Bone marrow (tissue), 2 donors: ENCODE measurements around the gene MCTP2.
"Not testable (repeated sequence)": the region's sequence is repeated elsewhere in the genome, so short reads cannot be mapped to it uniquely, and the experiment has no call there.

Source experiments
- DNase-seq, 2 donors: peaks; one replicate each; lab custom pipeline; 2025; lab: John Stamatoyannopoulos, UW

The MCTP2 gene

DNA sequence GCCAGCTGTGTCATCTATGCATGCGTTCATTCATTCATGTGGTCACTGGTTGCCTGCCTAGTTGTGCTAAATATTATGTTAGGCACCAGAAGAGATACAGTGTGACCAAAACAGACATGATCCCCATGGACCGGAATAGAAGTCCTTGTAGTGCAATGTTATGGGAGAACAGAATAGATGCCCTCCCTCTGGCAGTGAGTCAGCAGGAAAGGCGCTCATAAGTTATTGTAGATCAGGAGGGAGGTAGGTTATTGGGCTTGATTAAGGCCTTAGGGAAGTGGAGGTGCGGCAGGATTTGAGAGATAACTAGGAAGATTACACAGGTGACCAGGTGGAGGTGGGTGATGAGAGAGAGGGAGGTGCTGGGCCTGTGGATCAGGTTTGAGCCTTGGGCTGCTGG, 5.2 kb downstream of the MCTP2 start:
- DNase-seq: no peak

DNA sequence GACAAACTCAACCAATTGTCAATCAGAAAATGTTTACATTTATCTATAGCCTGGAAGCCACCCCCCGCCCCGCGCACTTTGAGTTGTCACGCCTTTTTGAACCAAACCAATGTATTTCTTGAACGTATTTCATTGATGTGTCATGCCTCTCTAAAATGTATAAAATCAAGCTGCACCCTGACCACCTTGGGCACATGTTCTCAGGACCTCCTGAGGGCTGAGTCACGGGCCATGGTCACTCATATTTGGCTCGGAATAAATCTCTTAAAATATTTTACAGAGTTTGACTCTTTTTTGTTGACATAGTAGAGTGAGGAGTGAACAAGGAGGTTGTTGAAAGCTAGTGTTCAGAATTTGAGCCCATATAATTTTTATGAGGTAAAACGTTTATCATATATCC, 6.5 kb downstream of the MCTP2 start:
- no peak for DNase-seq

DNA sequence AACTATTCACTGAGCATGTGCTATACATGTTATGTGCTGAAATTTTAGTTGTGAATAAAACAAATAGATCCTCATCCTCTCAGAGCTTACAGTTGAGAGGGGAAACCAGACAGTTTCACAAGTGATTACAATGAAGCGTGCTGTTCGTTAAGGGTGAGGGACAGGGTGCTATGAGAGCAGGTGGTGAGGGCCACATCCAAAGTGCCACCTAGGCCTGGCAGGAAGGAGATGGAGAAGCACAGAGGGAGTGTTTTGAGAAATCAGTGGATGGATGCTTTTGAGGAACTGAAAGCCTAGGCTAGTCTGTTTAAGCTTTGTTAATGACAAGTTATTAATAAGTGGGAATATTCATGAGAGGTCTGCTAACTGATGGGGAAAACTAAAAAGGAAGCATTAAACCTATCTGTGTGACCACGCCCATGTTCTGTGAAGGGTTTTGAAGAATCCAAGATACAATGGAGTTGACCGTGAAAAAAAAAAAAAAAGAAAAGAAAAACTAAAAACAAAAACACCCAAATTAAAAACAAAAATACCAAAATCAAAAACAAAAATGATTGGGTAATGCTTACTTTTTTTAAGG, 7.3 kb downstream of the MCTP2 start:
- no peak for DNase-seq

DNA sequence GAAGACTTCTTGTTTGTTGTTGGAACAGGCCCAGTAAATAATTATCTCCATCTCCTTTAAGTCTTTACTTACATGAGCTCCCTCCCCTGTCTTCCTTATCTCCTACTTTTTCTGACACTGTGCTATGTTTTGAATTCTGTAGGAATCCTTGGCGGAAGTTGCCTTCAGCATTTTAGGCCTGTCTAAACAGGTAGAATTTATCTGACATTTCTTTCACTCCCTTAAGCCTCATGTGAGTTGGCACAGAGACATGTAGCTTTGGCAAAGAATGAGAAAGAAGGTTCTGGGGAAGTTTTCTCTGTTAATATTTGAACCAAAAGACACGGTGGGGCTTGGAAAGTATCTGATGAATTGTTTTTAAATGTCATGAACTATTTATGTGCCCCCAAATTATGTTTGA, 8.1 kb downstream of the MCTP2 start:
- no peak for DNase-seq

DNA sequence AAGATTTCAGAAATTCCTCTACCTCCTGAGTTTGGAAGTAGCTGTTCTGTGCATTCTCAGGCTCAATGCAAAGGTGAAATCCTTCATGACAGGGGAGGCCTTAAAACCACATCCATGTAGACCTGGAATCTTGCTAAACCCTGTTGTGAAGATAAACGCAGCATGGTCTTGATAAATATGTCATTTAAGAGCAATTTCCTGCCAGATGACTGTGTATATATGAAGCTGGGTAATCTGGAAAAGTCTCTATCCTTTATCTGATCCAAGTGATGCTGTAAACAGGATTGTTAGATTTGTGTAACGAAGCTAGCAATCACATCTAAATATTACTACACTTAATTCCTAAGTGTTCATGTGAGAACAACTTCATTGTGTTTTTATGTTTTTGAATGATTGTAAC, 9.1 kb downstream of the MCTP2 start:
- no peak for DNase-seq

DNA sequence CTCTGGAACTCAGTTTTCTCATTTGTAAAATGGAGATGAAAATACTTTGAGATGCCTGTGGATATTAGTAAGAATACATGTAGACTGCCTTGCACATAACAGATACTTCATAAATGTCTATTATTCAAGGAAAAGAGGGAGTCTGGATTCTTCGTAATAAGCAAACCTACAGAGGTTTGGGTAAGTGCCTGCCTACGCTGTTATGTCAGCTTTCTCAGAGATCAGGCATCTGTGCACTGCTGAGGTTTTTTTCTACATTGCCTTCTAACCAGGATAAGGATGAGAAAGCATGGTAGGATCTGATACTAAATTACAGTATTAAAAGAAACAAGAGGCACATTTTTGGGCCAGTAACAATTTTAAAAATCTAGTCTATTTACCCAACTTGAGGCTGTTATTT, 10.9 kb downstream of the MCTP2 start:
- no peak for DNase-seq

DNA sequence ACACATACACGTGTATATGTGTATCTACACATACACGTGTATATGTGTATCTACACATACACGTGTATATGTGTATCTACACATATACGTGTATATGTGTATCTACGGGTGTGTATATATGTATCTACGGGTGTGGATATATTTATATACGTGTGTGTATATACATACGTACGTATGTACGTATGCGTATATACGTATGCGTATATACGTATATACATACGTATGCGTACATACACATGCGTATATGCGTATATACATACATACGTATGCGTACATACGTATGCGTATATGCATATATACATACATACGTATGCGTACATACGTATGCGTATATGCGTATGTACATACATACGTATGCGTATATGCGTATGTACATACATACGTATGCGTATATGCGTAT, 11.6 kb downstream of the MCTP2 start:
- not testable (repeated sequence) for DNase-seq

DNA sequence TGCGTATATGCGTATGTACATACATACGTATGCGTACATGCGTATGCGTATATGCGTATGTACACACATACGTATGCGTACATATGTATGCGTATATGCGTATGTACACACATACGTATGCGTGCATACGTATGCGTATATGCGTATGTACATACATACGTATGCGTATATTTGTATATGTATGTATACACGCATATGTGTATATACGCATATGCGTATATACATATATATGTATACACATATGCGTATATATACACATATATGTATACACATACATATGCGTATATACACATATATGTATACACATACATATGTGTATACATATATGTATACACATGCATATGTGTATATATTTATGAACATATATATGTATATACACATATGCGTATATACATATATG, 12.1 kb downstream of the MCTP2 start:
- DNase-seq: no peak

DNA sequence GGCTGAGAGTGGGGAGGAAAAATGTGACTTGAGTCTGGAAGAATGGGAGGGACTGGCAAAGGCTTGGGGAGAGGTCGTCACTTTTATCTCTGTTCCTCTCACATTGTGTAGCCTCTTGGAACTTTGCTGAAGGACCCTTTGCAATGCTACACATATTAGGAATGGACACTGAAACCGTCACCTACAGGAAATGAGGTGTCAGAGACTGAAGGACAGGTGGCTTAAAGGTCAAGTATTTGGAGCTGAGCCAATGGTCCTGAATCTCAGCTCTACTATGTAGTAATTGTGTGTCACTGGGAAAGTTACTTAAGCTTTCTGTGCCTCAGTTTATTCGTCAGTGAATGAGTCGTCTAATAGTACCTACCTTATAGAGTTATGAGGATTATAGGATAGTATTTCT, 14.7 kb downstream of the MCTP2 start:
- no peak for DNase-seq

DNA sequence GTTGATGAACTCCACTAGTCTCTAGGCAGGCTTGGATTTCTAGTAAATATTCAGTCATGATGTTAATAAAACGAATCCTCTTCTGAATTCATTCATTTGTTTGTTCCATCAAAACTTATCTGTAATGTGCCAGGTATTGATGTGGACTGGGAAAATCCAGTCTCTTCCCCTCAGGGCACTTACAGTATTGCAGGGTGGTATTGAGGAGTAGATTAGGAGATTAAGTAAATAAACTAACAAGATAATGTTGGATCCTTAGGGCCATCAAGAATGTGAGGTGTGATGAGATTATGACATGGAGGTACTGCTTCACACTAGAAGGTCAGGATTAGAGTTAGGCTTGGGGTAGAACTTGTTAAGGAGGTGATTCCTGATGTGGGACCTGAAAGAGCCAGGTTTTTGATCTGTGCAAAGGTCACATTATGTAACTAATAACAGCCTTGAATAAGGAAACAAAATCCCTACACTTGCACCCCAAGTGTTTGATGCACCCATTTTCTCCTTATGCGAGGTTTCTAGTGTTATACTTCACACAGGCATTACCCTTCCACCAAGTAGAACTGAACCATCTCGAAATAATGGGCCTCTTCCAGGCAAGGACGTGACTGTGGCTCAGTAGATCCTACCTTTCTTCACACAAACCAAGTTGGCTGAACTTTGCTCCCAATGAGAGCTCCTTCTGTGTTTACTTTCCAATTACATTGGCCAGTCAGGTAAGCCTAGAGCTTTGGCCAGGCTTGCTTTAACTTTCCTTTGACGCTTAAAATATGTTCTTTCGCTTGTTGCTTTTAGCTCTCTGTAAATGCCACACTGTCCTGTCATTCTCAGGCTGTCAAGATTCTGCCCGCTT, 16.7 kb downstream of the MCTP2 start:
- DNase-seq: no peak

DNA sequence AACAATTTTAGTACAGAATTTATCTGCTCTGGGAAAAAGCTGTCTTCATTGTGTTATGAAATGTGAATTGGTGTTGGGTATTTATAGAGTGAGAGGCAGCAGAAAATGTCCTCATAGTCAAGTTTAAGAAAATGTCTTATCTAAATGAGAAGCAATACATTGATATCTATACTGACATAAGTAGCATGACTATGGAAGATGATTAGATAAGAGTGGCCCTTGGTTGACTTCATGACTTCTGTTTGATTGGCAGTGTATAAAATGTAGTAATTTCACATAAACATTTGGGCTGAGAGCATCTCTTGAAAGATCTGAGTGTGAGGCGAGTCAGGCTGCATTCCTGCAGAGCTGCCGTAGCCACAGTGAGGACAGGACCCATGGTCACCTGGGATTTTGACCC, 19.4 kb downstream of the MCTP2 start:
- DNase-seq: no peak

DNA sequence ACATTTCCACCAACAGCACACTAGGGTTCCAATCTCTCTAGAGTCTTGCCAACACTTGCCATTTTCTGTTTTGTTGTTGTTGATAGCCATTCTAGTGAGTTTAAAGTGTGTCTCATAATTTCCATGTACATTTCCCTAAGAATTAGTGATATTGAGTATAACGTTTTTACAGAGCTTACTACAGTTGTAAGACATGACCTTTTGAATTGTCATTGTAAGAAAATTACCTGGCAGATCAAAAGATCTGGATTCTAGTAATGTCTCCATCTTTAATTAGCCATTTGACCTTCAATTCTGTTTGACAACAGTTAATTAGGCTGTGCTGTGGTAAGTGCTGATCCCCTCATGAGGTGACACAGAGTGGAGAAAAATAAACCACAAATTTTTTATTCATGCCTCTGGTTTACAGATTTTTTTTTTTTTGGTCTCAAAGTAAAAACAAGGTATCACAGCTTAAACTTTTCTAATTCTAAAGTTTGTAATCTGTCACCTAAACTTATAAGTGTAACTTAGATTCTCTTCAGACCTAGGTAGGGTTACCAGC, 20.9 kb downstream of the MCTP2 start:
- no peak for DNase-seq

DNA sequence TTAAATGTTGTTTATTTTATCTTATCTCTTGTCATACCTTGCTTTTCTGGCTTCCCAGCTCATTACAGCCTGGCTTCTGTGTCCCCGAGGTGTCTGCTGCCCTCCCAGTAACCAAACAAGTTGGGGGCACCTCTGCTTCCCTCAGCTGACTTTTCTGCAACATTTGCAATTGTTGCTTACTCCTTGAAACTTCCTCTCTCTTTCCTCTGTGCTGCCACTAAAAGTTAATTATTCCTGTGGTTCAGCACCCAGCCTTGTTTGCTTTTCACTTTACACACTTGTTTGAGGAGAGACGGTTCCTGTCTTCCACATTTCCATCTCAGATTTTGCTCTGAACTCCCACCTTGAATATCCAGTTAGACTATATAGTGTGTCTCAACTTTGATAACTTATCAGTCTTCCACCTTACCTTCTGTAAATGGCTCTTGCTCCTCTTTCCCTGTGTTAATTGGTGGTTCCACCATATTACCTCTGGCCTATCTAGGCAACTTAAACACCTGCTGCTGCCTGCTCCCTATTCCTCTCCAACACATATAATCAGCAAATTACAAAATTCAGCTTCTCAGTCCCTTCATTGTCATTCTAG, 21.6 kb downstream of the MCTP2 start:
- DNase-seq: no peak

DNA sequence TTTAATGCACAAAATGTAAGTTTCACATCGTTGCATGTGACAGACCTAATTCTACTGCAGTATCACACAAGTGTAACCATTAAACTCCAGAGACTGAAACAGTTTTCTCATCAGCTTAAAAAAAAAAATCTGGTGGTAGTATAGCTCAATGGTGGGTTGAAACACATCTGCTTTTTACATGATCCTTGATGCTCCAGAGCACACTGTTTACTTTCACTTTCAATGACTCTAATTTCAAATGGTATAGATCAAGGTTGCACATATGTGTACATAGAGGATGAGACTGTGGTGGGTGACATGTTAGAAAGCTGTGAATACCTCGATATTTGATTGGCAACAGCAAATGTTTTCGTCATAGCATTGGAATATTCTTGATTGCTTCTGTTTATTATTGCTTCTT, 22.4 kb downstream of the MCTP2 start:
- DNase-seq: peak in 1 of 2 donors; percentile 41

DNA sequence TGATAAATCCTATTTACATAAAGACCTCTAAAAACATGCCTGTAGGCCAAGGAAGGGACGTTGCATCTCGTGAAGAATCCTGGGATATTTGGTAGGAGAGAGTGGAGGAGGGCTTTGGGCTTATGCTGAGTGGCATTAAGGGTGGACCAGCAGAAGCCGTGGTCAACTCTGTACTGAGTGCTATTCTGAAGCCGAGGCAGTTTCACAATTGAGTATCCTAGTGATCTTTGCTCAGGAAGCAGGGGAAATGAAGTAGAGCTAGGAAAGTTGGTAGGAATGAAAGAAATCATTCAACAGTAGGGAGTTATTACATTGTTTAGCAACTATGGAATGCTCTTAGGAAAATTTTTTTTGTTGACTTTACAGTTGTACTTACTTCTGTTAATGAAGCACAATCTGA, 24.2 kb downstream of the MCTP2 start:
- no peak for DNase-seq

DNA sequence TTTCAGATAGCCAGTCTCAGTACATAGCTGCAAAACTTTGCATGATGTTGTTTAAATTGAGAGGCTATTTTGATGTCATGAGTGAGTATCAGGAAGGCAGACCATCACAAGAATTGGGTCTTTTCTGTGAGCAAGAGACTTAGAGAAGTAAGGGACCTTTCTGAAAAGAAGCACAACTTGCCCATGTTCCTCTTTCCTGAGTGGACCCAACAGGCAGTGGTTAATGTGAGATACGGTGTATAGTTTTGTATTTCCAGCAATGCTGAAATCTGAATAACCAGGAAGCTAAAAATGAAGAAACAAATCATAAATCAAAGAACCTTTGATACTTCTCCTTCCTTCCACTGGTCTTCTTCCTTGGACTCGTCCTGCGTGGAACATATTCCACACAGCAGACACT, 25.1 kb downstream of the MCTP2 start:
- peak in 1 of 2 donors; percentile 50 for DNase-seq

DNA sequence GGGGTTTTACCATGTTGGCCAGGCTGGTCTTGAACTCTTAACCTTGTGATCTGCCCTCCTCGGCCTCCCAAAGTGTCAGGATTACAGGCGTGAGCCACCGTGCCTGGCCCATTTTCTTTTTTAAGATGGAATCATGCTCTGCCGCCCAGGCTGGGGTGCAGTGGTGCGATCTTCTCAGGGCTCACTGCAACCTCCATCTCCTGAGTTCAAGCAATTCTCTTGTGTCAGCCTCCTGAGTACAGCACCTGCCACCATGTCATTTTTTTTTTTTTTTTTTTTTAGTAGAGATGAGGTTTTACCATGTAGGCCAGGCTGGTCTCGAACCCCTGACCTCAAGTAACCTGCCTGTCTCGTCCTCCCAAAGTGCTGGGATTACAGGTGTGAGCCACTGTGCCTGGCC, 26.4 kb downstream of the MCTP2 start:
- not testable (repeated sequence) for DNase-seq

DNA sequence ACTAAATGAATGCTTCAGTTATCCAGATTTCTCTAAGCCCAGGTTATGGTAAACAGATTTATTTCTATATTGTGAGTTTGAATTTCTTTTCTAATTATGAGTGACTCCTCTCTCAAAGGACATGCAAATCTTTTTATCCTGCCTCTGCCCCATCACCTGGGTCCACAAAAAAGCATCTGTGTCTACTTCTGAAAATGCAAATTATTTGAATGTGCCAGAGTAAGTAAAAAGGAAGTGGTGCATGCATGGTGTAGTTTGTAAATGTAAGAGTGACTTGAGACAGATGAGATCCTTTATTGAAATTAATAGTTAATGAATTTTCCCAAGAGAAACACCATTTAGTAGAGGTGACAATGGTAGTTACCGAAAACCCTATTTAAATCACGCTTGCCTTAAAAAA, 26.9 kb downstream of the MCTP2 start:
- DNase-seq: no peak

DNA sequence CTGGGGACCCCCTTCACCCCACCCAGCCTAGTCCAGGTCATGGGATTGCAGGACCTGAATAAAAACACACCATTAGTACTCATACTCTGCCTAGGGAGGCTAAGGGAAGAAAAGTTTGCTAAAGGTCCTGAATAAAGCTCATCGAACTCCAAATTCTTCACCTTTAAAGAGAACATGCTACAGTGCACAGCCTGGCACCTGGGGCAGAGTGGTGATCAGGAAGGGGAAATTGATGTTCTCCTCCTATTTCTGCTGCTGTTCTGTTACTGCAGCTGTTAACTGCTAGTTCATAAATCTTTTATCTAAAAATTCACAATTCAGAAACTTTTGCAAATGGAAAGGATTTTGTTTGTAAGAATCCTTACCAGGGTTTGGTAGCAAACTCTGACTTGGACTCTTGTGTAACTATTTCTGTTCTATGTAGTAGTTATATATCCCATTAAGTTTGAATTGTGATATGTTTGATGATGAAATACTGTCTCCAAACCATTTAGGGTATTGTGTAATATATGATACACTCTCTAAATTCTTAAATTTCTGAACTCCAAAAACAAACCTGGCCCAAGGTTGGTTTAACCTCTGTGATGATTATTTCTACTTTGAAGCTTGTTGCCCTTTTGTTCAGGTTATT, 27.9 kb downstream of the MCTP2 start:
- no peak for DNase-seq

DNA sequence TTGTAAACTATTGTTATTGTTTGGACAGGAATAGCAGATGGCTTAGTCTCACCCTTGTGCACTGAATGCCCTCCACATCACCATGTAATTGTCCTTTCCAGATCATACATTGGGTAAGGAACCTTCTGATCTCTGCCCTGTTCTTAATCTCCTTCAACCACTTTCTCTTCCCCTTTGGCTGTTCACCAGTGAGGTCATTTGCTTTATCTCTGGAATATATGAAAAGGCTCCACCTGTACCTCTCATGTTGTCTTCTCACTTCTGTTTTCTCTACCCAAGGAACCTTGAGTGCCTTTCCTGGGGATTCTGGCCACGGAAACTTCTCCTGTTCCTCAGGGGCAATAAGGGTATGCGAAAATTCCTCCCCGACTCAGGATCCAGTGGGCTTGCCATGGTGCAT, 28.5 kb downstream of the MCTP2 start:
- no peak for DNase-seq

DNA sequence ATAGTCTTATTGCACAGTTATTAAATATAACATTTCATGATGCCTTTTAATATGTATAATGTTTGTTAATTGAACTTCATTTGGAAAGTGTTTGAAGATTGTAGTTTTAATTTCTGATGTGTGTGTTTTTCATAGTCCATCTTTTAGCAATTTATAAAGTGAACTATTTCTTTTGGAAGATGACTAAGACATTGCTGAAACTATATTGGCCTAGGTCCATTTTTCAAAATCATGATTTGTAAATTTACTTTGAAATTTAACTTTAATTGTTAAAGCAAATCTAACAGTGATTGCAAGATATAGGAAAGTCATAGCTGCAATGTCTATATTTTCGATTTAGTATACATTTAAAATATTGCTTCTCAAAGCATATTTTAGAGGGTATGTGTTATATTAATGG, 30.8 kb downstream of the MCTP2 start:
- no peak for DNase-seq

DNA sequence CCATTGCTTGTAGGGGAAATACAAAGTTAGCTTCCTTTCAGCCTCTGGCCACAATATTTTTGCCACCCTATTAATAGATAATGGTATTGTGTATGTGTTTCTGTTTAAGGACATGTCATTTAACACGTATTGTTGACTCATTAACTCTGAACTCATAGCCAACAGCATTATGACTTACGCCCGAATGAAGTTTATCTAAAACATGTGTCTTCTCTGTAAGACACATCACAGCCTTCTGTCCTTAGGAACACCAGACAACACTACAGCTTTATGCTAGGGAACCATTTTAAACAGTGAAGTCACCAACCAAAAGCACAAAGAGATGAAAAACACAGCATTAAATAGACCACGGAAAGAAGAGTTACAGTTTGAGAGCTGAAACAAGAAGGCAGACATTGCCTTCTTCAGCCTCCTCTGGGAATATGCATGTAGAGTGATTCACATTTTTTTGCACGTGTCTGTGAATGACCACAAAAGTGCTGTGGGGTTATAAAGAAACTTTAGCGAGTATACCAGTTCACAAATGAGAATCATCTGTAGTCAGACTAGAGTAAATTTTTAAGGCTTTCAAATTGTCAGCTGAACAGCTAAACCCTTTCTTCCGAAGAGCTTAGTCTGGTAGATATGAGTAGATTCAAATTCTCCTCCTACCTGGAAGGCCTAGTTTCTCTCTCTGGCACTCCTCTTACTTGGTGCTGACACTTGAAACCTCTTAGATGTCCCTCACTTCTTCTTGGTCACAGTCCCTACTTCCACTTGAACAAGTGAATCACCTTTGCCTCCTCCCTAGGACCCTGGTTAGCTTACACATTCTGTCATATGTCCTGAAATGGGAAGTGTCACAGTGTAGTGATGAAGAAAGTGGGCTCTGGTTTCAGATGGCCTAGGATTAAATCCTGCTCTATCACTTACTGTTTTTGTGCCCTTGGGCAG, 32.2 kb downstream of the MCTP2 start:
- DNase-seq: peak in 1 of 2 donors; percentile 15
